SJCRH30 (cell line): ENCODE measurements around the gene CPAMD8. TPM values are rescaled to one million over a fixed set of nuclear protein-coding genes. Genes with fewer than 3 reads are reported as not detected.

Experiments
- DNase-seq, 2 experiments: peaks; one replicate each; pipeline ENCODE4 v3.0.0-alpha.2; 2015 to 2020
- H3K27ac ChIP-seq: fragments of 250-450 bp; sonication (Bioruptor Pico); 2 replicates; pipeline ENCODE4 v1.5.1; 2020; ENCODE audit warnings: mild to moderate bottlenecking, moderate library complexity
- H3K27me3 ChIP-seq: fragments of 250-450 bp; sonication (Bioruptor Pico); 2 replicates; pipeline ENCODE4 v1.5.1; 2020; ENCODE audit warnings: mild to moderate bottlenecking, moderate library complexity
- H3K36me3 ChIP-seq: fragments of 250-450 bp; sonication (Bioruptor Pico); 2 replicates; pipeline ENCODE4 v1.5.1; 2020; ENCODE audit warnings: mild to moderate bottlenecking, moderate library complexity
- H3K4me1 ChIP-seq: fragments of 250-450 bp; sonication (Bioruptor Pico); 2 replicates; pipeline ENCODE4 v1.5.1; 2020; ENCODE audit warnings: mild to moderate bottlenecking, moderate library complexity
- H3K4me3 ChIP-seq: fragments of 250-450 bp; sonication (Bioruptor Pico); 2 replicates; pipeline ENCODE4 v1.5.1; 2020; ENCODE audit warnings: mild to moderate bottlenecking, moderate library complexity
- H3K9me3 ChIP-seq: fragments of 250-450 bp; sonication (Bioruptor Pico); replicated peaks from 2 replicates; pipeline ENCODE4 v1.5.1; 2020; ENCODE audit warnings: mild to moderate bottlenecking, moderate library complexity
- total RNA-seq: library from RNA; depleted of rRNA; stranded (reverse); fragments of >200 nt; shearing (Covaris generic); gene quantifications from 2 replicates; pipeline ENCODE4 v1.2.3, GENCODE V29; 2014

Gene CPAMD8
- total RNA-seq, 1 experiment from 2014 or later, result 0.34 TPM

DNA sequence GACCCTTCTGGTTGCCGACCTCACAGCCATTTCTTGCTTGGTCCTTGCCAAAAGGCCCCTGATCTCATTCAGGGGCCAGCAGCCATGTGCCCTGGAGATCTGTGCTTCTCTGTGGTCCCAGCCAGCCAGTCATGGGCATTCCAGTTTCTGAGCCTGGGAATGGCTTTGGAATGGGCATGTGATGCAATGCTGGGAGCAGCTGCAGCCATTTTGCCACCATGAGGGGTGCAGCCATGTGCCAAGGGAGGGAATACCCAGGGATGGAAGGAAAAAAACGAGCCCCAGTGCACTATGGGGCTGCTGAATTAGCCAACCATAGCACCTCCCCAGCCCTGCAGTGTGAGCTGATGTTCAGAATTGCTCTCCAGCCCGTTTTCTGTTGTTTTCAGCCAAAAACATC lies 111.5 kb downstream of the CPAMD8 start:
- no peaks in the 10 kb centered on the region for H3K4me1 ChIP-seq
- H3K27me3 ChIP-seq, result peaks cover 7% of the 10 kb centered on the region; the same call in 1 of the 2 replicates
- H3K9me3 ChIP-seq, result peaks cover 2% of the 10 kb centered on the region; the same call in 1 of the 2 replicates
- no peaks in the 10 kb centered on the region for H3K36me3 ChIP-seq
- DNase-seq, result no peak
- no peak overlapping the region for H3K27ac ChIP-seq
- H3K4me3 ChIP-seq, result no peak overlapping the region

DNA sequence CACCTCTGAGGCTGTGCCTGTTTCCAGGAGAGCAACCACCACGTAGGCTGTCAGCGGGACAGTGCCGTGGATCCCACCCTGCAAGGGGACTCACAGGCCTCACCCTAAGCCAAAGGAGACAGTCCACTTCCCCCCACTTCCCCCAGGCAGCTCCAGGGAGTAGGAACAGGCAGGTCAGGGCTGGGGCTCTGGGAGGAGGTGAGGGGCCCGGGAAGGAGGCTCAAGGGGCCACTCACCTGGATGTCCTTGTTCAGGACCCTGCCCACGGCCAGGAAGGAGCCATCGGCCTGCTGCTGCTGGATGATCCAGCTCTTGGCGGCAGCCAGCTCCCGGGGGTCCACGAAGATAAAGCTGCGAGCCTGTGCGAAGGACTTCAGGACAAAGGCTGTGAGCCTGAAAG lies 112.2 kb downstream of the CPAMD8 start:
- Histone ChIP-seq H3K4me1 (no peaks in the 10 kb centered on the region), H3K4me3 (no peak overlapping the region), H3K9me3 (no peaks in the 10 kb centered on the region; the same call in 1 of the 2 replicates), H3K27me3 (peaks cover 7% of the 10 kb centered on the region; the same call in 1 of the 2 replicates), H3K36me3 (no peaks in the 10 kb centered on the region), H3K27ac (no peak overlapping the region)
- no peak for DNase-seq

DNA sequence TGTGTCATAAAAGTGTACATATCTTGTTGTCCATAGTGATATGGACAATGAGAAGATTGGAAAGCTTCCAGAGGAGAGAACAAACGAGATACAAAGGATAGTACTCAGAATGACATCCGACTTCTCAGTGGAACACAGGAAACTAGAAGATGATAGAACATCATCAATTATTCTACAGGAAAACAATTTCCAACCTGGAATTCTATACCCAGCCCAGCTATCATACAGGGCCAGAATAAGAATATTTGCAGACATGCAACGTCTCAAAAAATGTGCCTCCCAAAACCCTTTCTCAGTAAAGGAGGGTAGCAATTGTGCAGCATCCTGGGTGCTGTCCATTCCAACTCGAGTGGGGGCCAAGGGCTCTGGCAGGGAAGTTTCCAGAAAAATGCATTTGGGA lies 113.8 kb downstream of the CPAMD8 start:
- peaks cover 7% of the 10 kb centered on the region; the same call in 1 of the 2 replicates for H3K27me3 ChIP-seq
- no peak overlapping the region for H3K4me3 ChIP-seq
- no peaks in the 10 kb centered on the region for H3K9me3 ChIP-seq
- no peak overlapping the region for H3K27ac ChIP-seq
- H3K36me3 ChIP-seq, result no peaks in the 10 kb centered on the region
- no peaks in the 10 kb centered on the region for H3K4me1 ChIP-seq
- no peak for DNase-seq

DNA sequence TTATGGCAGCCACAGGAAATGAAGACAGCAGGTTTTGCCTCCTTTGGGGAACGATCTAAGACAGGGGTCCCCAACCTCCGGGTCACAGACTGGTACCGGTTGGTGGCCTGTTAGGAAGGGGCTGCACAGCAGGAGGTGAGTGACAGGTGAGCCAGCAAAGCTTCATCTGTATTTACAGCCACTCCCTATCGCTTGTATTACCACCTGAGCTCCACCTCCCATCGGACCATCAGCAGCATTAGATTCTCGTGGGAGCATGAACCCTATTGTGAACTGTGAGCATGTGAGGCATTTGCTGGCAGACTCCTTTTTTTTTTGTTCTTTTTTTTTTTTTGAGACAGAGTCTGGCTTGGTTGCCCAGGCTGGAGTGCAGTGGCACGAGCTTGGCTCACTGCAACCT lies 115.6 kb downstream of the CPAMD8 start:
- DNase-seq, result no peak
- Histone ChIP-seq H3K27ac (no peak overlapping the region), H3K36me3 (no peaks in the 10 kb centered on the region), H3K4me3 (no peak overlapping the region), H3K9me3 (no peaks in the 10 kb centered on the region), H3K4me1 (no peaks in the 10 kb centered on the region), H3K27me3 (0 out of 2 replicates have a peak, but pooled peaks cover 3% of the 10 kb centered on the region)

DNA sequence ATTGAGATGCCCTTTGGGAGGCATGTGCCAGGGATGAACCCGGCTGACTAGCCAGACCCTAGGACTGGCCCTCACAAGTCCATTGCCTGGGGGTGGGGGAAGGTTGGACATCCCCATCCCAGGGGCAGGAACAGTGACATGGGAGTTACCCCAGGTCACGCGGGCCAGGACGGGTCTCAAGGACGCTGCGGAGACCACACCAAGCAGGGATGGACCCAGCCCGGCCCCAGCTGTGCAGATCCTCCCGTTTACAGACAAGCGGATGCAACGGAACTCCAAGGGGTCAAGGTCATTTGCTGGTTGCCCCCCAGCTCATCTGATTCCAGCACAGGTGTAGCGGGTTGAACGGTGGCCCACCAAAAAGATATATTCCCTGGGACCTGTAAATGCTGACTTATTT lies 117.9 kb downstream of the CPAMD8 start:
- Histone ChIP-seq H3K27me3 (no peaks in the 10 kb centered on the region), H3K4me3 (no peak overlapping the region), H3K36me3 (no peaks in the 10 kb centered on the region), H3K27ac (no peak overlapping the region), H3K9me3 (no peaks in the 10 kb centered on the region), H3K4me1 (no peaks in the 10 kb centered on the region)
- no peak for DNase-seq

DNA sequence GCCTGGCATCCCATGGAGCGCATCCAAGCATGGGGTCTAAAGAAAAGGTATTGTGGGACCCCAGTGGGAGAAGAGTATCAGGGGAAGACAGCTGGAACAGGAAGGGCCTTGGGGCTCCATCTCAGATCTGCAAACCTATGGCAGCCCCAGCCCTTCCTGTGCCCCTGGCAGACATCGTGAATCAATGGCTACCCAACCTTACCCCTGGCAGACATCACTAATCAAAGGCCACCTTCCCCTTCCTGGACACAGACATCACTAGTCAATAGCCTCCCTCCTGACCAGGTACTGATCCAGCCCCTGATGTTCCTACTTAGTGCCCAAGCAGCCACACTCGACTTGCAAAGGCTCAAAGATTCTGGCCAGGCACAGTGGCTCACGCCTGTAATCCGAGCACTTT lies 122.0 kb downstream of the CPAMD8 start:
- Histone ChIP-seq H3K9me3 (no peaks in the 10 kb centered on the region), H3K36me3 (no peaks in the 10 kb centered on the region), H3K27me3 (no peaks in the 10 kb centered on the region), H3K4me1 (no peaks in the 10 kb centered on the region), H3K27ac (no peak overlapping the region), H3K4me3 (no peak overlapping the region)
- DNase-seq, result no peak

DNA sequence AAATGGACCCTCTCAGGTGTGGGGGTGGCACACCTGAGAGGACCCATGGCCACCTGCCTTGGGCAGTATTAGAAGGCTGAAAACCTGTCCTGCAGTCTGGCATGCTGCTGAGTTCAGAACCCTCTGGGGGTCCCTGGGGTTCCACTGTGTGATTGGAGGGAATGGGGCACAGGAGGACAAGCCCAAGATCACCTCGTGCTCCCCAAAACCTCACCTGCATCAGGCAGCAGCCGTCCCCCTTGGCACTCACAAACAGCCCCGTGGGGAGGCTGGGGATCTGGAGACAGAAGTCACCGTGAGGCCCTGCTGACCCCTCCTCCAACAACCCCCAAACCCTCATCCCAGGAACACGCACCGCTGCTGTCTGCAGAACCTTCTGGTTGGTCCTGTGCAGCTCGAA lies 123.3 kb downstream of the CPAMD8 start:
- Histone ChIP-seq H3K36me3 (no peaks in the 10 kb centered on the region), H3K9me3 (no peaks in the 10 kb centered on the region), H3K27me3 (no peaks in the 10 kb centered on the region), H3K4me3 (no peak overlapping the region), H3K4me1 (no peaks in the 10 kb centered on the region), H3K27ac (no peak overlapping the region)
- DNase-seq, result no peak

DNA sequence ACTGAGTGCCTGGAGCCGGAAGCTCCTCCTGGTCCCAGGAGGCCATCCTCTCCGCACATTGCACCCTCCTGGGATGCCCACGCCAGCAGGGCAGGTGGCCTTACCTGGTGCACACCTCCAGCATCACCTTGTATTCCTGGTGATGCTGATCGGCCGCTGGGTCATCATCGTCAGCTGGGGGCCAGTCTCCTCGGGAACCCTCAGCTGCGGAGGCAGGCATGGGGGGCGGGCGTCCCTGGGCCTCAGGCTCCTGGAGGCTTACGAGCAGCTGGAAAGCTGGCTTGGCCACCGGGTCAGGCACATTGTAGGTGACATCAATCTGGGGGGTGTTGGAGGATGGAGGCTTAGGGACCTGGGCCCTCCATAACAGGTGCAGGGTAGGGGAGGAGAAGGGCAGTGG lies 124.1 kb downstream of the CPAMD8 start:
- H3K27ac ChIP-seq, result no peak overlapping the region
- no peaks in the 10 kb centered on the region for H3K27me3 ChIP-seq
- H3K9me3 ChIP-seq, result no peaks in the 10 kb centered on the region

DNA sequence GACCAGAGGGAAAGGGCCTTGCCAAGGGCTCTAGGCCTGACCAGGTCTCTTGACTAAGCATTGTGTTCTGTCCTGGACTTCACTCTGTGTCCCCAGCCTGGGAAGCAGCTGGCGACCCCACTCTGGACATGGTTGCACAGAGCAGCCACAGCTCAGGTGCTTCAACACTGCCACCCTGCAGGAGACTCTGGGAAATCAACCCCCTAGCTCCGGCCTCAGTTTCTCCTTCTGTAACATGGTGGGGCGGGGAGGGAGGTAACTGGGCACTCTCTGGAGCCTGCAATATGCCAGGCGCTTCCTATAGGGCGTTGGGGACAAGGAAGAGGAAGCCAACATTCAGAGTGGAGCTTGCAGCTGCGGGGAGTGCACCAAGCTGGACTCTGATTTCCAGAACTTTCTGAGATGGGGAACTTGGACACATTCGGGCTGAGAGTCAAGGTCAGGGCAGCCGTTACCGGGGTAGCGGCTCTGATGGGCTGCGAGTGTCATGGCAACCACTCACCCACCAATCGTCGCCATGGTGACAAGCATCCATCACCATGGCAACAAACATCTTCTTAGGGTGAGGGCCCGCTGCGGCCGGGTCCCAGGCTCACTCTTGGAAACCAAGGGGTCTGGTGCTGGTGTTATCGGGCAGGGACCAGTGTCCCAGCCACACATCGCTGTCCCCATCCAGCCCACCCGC lies 125.0 kb downstream of the CPAMD8 start:
- Histone ChIP-seq H3K27me3 (no peaks in the 10 kb centered on the region), H3K4me1 (no peaks in the 10 kb centered on the region), H3K9me3 (no peaks in the 10 kb centered on the region), H3K27ac (no peak overlapping the region), H3K4me3 (no peak overlapping the region), H3K36me3 (no peaks in the 10 kb centered on the region)
- DNase-seq, result no peak

More for the DNA sequence above, 124.1 kb downstream of the CPAMD8 start:
- DNase-seq, result no peak
- Histone ChIP-seq H3K36me3 (no peaks in the 10 kb centered on the region), H3K4me1 (no peaks in the 10 kb centered on the region), H3K4me3 (no peak overlapping the region)

DNA sequence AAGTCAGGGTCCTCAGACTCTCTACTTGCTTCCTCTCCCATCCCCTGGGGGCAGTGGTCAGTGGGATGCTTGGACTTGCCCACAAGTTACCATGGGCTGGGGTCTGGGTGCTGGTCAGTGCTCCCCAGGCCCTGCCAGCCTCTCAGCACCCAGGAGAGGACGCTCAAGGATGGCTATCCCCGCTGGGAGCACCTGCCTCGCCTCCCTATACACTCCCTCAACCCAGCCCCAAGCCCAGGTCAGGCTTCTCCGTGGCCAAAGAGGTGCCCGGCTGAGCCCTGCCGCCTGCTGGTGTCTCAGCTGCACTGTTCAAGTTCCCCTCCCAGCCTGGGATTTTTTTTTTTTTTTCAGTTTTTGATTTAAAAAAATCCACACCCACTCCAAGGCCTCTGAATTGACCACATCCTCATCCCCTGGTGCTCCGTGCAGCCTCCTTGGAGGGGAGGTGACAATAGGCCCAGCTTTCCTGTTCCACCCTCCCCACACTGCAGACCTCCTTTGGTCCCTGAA lies 127.0 kb downstream of the CPAMD8 start:
- H3K9me3 ChIP-seq, result no peaks in the 10 kb centered on the region
- DNase-seq, result peak; percentile 39 to 52

DNA sequence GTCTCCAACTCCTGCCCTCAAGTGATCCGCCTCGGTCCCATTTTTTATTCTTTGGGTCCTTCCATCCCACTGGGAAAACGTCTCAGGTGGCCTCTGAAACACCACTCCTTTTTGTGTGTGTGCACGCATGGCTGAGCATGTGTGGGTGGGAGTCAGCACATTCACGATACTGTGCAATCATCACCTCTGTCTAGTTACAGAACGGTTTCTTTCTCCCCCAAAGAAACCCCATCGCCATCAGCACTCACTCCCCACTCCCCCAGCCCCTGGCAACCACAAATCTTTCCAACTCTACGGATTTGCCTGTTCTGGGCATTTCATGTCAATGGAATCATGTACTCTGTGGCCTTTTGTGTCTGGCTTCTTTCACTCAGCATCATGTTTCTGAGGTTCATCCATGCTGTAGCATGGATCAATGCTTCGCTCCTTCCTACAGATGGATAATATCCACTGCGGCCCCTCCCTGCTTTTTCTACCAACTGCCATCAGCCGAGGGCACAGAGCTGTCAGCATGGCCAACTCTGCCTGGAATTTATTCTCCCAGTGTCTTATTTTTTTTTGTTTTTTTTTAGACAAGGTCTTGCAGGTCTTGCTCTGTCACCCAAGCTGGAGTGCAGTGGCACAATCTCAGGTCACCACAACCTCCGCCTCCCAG lies 128.1 kb downstream of the CPAMD8 start:
- Histone ChIP-seq H3K27ac (no peak overlapping the region), H3K4me3 (no peak overlapping the region), H3K27me3 (no peaks in the 10 kb centered on the region), H3K4me1 (no peaks in the 10 kb centered on the region), H3K36me3 (no peaks in the 10 kb centered on the region), H3K9me3 (no peaks in the 10 kb centered on the region)
- no peak for DNase-seq

More for the DNA sequence above, 127.0 kb downstream of the CPAMD8 start:
- Histone ChIP-seq H3K27me3 (no peaks in the 10 kb centered on the region), H3K4me3 (no peak overlapping the region), H3K36me3 (no peaks in the 10 kb centered on the region), H3K27ac (no peak overlapping the region), H3K4me1 (no peaks in the 10 kb centered on the region)

DNA sequence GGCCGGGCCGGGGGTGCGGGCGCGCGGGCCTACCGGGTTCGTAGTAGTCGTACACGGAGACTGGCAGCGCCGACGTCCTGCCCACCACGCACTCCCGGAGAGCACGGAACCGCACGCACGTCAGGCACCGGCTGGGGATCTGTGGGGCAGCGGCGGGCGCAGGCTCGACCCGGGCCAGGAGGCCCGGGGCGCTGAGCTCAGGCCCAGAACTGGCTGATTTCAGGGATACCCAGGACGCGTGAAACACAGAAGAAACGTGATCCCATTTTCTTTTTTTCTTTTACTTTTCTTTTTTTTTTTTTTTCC lies 128.8 kb downstream of the CPAMD8 start:
- Histone ChIP-seq H3K4me3 (peak overlapping the region; percentile 64), H3K4me1 (no peaks in the 10 kb centered on the region), H3K36me3 (no peaks in the 10 kb centered on the region), H3K27me3 (no peaks in the 10 kb centered on the region), H3K27ac (no peak overlapping the region), H3K9me3 (no peaks in the 10 kb centered on the region)
- no peak for DNase-seq

DNA sequence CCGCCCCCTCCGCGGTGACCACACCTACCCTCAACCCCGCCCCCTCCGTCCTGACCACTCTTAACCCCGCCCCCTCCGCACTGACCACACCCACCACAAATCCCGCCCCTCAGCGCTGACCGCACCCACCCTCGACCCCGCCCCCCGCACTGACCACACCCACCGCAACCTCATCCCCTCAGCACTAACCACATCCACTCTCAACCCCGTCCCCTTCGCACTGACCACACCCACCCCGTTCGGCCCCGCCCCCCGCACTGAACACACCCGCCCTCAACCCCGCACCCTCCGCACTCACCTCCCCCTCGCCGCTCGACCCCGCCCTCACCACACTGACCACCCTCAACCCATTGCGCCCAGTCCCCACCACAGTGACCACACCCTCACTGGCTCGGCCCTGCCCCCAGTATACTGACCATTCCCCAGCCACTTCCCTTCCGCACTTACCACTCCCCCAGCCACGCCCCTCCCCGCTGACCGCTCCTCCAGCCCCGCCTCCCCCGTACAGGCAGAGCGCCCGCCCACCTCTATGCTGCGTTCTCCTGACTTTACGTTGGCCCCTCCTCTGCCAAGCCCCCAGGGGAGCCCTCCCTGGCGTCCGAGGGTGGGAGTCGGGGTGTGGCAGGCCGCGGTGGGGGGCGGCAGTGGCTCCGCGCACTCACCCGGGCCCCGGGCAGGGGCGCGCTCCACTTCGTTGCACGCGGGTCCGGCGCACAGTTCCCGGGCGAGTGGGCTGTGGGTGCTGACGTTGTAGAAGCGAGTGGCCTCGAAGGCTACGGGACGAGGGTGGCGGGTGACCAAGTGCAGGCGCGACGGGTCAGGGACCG lies 129.4 kb downstream of the CPAMD8 start:
- Histone ChIP-seq H3K4me1 (no peaks in the 10 kb centered on the region), H3K36me3 (no peaks in the 10 kb centered on the region), H3K27ac (no peak overlapping the region), H3K4me3 (peak overlapping the region; percentile 64), H3K27me3 (no peaks in the 10 kb centered on the region), H3K9me3 (no peaks in the 10 kb centered on the region)
- DNase-seq, result peak; percentile 94 to 95

DNA sequence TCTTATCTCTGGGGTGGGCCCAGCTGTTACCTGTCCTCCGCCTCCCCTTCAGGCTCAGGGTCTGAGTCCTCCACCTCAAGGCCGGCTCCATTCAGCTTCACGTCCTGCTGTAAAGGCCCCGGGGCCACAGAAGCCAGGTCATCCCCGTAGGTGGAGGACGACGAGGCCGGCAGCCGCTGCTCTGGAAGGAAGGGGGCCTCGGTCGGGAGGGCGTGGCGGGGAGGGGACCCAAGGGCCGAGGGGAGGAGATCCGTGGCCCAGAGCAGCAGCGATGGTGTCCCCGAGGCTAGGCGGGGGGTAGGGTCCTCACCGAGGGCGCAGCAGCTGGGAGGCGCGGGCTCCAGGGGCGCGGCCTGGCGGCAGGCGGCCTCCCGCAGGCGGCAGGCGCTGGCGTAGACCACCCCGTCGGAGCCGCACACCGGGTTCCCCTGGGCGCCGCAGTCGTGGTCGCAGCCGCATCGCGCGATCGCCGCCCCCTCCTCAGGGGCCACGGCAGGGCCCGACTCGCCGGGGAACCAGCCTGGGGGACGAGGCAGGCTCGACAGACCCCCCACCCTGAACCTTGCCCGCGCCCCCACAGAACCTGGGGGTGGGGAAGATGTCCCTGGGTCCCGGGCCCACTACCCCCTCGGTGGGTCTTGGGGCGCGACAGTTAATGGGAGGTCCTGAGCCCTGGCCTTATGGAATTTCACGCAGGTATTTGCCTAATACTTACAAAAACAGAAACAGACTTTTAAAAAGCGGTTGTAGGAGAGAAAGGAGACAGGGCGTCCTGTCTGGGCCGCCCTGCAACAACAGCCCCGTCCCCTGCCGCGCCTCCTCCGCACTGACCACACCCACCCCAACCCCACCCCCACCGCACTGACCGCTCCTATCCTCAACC lies 130.2 kb downstream of the CPAMD8 start:
- Histone ChIP-seq H3K27me3 (no peaks in the 10 kb centered on the region), H3K4me3 (peak overlapping the region; percentile 56), H3K27ac (peak overlapping the region; percentile 16; the same call in 1 of the 2 replicates), H3K4me1 (no peaks in the 10 kb centered on the region), H3K9me3 (no peaks in the 10 kb centered on the region), H3K36me3 (no peaks in the 10 kb centered on the region)
- peak; percentile 60 to 62 for DNase-seq
